BJ (cell line): ENCODE data around the gene PRKD1. TPM values are rescaled to one million over a fixed set of nuclear protein-coding genes. Genes with fewer than 3 reads are reported as not detected.

Experiments
- CTCF ChIA-PET: fragments of 350-600 bp; formaldehyde crosslinking; extraction: SDS; loops from one replicate; lab custom pipeline; 2021; ENCODE audit warnings: antibody characterized with exemption, inconsistent platforms; lab: Yijun Ruan, JAX
- POLR2A ChIA-PET: fragments of 300-600 bp; sonication (Branson Sonifier 250); formaldehyde crosslinking; extraction: SDS; loops from one replicate; lab custom pipeline; 2021; ENCODE audit warnings: antibody characterized with exemption; lab: Charles Lee
- DNase-seq: peaks from one replicate; pipeline ENCODE4 v3.0.0-alpha.2; 2011; ENCODE audit warnings: low read depth
- H3K27me3 ChIP-seq: 2 replicates; pipeline ENCODE4 v1.6.0; 2011; ENCODE audit warnings: low read length; ENCODE audit not compliant: control insufficient read depth, insufficient read depth
- H3K36me3 ChIP-seq: 2 replicates; pipeline ENCODE4 v1.5.1; 2011; ENCODE audit warnings: low read length; ENCODE audit not compliant: control insufficient read depth, insufficient read depth
- H3K4me3 ChIP-seq: 2 replicates; pipeline ENCODE4 v1.5.1; 2011; ENCODE audit warnings: low read depth, mild to moderate bottlenecking, control low read depth, low read length
- polyA plus RNA-seq: library from polyadenylated mRNA; depleted of rRNA; stranded (reverse); fragments of >200 nt; gene quantifications from 2 replicates; pipeline ENCODE4 v1.2.3, GENCODE V29; 2011
- TF ChIP-seq, protein P1 (sequence below): IDR thresholded peaks from 2 replicates; pipeline ENCODE4 v1.5.1; 2011; ENCODE audit warnings: low read depth, mild to moderate bottlenecking, control low read depth, inconsistent platforms, low read length, moderate library complexity; ENCODE audit not compliant: insufficient read depth

The PRKD1 gene
- polyA plus RNA-seq, 1 experiment: 19.8 TPM

GRCh38 chr14:29829851-29830250 lies 97.8 kb downstream of the PRKD1 start:
- ChIA-PET POLR2A (no interaction called here), CTCF (no interaction called here)
- H3K4me3 ChIP-seq: no peak overlapping the region
- H3K27me3 ChIP-seq: no peaks in the 10 kb centered on the region
- TF ChIP-seq, protein P1, sequence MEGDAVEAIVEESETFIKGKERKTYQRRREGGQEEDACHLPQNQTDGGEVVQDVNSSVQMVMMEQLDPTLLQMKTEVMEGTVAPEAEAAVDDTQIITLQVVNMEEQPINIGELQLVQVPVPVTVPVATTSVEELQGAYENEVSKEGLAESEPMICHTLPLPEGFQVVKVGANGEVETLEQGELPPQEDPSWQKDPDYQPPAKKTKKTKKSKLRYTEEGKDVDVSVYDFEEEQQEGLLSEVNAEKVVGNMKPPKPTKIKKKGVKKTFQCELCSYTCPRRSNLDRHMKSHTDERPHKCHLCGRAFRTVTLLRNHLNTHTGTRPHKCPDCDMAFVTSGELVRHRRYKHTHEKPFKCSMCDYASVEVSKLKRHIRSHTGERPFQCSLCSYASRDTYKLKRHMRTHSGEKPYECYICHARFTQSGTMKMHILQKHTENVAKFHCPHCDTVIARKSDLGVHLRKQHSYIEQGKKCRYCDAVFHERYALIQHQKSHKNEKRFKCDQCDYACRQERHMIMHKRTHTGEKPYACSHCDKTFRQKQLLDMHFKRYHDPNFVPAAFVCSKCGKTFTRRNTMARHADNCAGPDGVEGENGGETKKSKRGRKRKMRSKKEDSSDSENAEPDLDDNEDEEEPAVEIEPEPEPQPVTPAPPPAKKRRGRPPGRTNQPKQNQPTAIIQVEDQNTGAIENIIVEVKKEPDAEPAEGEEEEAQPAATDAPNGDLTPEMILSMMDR: no peak
- H3K36me3 ChIP-seq: no peaks in the 10 kb centered on the region
- DNase-seq: no peak

DNA sequence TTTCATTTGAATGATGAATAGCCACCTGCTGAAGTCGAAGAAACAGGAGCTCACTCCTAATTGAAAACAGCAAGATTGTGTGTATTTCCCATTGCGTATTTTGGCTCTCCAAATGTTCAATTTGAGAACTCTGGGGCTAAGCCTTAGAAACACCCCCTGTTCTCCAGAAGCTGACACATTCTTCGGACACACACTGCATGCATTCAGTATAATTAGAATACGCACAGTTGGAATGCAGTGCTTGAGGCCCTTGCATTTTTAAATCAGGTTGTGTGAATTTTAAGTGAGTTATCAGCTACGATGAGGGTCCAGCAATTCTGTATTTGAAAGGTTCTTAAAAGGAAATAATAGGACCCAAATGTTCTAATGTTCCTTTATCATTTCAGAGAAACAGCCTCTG lies 103.8 kb downstream of the PRKD1 start:
- Histone ChIP-seq H3K36me3 (no peaks in the 10 kb centered on the region), H3K27me3 (no peaks in the 10 kb centered on the region), H3K4me3 (no peak overlapping the region)
- ChIA-PET POLR2A (no interaction called here), CTCF (interaction anchor here (0.6 to 1.1 kb wide), 2 partner anchors 25 to 65 kb away, joined by 3 read pairs; no protein-coding TSS in a partner anchor)
- TF ChIP-seq, protein P1: no peak
- no peak for DNase-seq

DNA sequence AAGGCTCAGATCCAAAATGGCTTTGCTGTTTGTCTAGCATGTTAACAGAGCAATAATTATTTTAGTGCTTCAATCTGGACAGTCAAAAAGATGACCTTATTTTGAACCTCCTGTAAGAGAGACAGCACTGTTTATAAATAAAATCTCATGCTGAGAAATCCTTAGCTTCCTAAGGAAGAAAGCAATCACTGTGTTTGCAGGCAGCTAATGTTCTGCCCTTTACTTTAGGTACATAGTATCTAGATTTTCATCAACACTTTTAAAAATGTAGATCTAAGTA lies 105.3 kb downstream of the PRKD1 start:
- TF ChIP-seq, protein P1: no peak
- ChIA-PET CTCF (interaction anchor here (0.6 to 1.4 kb wide), 3 partner anchors 22 to 182 kb away, joined by 3 to 4 read pairs (median 3); no protein-coding TSS in a partner anchor), POLR2A (no interaction called here)

GRCh38 chr14:29821661-29822429 lies 105.8 kb downstream of the PRKD1 start:
- Histone ChIP-seq H3K4me3 (no peak overlapping the region), H3K27me3 (no peaks in the 10 kb centered on the region), H3K36me3 (no peaks in the 10 kb centered on the region)
- ChIA-PET POLR2A (no interaction called here), CTCF (interaction anchor here (0.6 to 1.4 kb wide), 4 partner anchors 12 to 182 kb away, joined by 3 to 4 read pairs (median 4); no protein-coding TSS in a partner anchor)
- DNase-seq: no peak
- TF ChIP-seq, protein P1: no peak

More for the DNA sequence above, 105.3 kb downstream of the PRKD1 start:
- Histone ChIP-seq H3K27me3 (no peaks in the 10 kb centered on the region), H3K36me3 (no peaks in the 10 kb centered on the region), H3K4me3 (no peak overlapping the region)
- no peak for DNase-seq

DNA sequence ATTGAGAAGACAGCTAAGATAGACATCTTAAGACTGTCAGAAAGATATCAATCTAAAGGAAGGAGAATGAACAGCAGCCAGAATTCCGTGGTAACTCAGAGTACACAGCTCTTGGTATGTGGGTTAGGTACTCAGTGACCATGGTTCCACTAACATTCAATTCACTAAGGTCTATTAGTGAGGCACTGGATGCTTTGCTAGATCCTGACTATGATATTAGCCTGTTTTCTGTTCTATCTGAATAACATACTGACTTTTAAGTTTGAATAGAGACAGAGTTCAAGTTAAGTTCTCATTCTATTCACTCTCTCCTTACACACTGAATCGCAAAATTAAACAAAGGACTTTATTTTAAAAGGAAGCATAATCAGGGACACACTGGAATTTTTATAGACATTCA lies 106.4 kb downstream of the PRKD1 start:
- CTCF ChIA-PET: interaction anchor here (0.7 kb wide), 1 partner anchor 12 kb away, joined by 4 read pairs; no protein-coding TSS in a partner anchor
- no peak for DNase-seq
- Histone ChIP-seq H3K36me3 (no peaks in the 10 kb centered on the region), H3K27me3 (no peaks in the 10 kb centered on the region), H3K4me3 (no peak overlapping the region)
- TF ChIP-seq, protein P1: no peak
- POLR2A ChIA-PET: no interaction called here
